WTC11 (cell line): ENCODE results near the gene POLDIP2.

ENCODE experiments used
- CTCF ChIP-seq: fragments of 200-600 bp; IDR thresholded peaks from 2 replicates; pipeline ENCODE4 v1.8.0; 2022; ENCODE audit warnings: antibody characterized with exemption
- FOXK1 ChIP-seq: sonication (generic); formaldehyde crosslinking; IDR thresholded peaks from 2 replicates; pipeline ENCODE4 v1.8.0; 2022; ENCODE audit warnings: mild to moderate bottlenecking, moderate library complexity, missing genetic modification reagents
- IRF2 ChIP-seq: sonication (generic); formaldehyde crosslinking; IDR thresholded peaks from 2 replicates; pipeline ENCODE4 v1.8.0; 2022; ENCODE audit warnings: low read depth, missing genetic modification reagents, borderline replicate concordance
- KAT7 ChIP-seq: sonication (generic); formaldehyde crosslinking; IDR thresholded peaks from 2 replicates; pipeline ENCODE4 v1.8.1; 2023; ENCODE audit warnings: missing genetic modification reagents, mild to moderate bottlenecking, borderline replicate concordance
- USF2 ChIP-seq: sonication (generic); formaldehyde crosslinking; IDR thresholded peaks from 2 replicates; pipeline ENCODE4 v1.8.1; 2023; ENCODE audit warnings: mild to moderate bottlenecking, missing genetic modification reagents, moderate library complexity
- TF ChIP-seq, protein P1 (sequence below): sonication (generic); formaldehyde crosslinking; conservative IDR thresholded peaks from 2 replicates; pipeline ENCODE4 v1.8.1; 2022; ENCODE audit warnings: mild to moderate bottlenecking, missing genetic modification reagents
- TF ChIP-seq, protein P2 (sequence below): sonication (generic); formaldehyde crosslinking; IDR thresholded peaks from 2 replicates; pipeline ENCODE4 v1.8.1; 2023; ENCODE audit warnings: mild to moderate bottlenecking, missing genetic modification reagents, moderate library complexity

DNA sequence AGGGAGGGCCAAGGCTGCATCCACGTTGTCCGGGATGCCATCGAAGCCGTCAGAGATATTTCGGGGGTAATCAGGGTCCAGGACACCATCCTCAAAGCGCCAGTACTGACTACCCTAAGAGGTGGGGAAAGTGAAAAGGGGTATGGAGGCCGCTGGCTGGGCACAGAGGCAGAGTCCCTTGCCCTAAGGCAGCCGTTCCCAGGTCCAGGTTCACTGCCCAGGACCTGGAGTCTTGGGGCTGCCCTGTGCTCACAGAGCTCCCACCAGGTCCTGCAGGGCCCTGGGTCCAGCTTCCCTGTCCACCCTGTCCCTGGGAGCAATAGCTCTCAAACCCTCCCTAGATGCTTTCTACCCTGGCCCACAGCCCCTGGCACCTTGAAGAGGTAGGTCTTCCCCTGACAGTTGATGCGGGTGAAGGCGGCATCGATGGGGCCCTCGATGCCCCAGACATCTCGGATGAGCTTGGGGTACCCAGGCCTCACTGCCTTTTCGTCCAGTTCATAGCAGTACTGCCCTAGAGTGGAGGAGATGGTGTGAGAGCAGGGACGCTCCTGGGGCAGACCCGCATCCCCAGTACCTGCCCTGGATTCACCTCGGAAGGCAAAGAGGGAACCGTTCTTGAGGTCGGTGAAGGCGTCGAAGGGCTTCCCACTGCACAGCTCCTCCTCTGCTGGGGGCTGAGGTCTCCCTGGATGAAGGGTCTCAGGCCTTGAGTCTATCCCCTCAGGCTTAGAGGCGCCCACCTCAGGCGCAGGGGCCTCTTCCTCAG, 11.8 kb upstream of the POLDIP2 start:
- TF ChIP-seq CTCF: no peak
- no peak for TF ChIP-seq FOXK1
- TF ChIP-seq USF2: no peak
- TF ChIP-seq, protein P1, sequence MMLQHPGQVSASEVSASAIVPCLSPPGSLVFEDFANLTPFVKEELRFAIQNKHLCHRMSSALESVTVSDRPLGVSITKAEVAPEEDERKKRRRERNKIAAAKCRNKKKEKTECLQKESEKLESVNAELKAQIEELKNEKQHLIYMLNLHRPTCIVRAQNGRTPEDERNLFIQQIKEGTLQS (CRISPR knock-in tag): no peak
- TF ChIP-seq, protein P2, sequence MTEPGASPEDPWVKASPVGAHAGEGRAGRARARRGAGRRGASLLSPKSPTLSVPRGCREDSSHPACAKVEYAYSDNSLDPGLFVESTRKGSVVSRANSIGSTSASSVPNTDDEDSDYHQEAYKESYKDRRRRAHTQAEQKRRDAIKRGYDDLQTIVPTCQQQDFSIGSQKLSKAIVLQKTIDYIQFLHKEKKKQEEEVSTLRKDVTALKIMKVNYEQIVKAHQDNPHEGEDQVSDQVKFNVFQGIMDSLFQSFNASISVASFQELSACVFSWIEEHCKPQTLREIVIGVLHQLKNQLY (CRISPR knock-in tag): no peak
- TF ChIP-seq KAT7 (CRISPR knock-in tag): no peak
- TF ChIP-seq IRF2 (CRISPR knock-in tag): no peak
